GM19372 (cell line): ENCODE results near the gene KCND1.

Experiments used
- ATAC-seq: cut with Tn5 transposase; IDR thresholded peaks from one replicate; pipeline ENCODE4 v1.9.1; 2021; ENCODE audit warnings: mild to moderate bottlenecking, low read depth, moderate library complexity; ENCODE audit not compliant: unreplicated experiment

KCND1 gene

DNA sequence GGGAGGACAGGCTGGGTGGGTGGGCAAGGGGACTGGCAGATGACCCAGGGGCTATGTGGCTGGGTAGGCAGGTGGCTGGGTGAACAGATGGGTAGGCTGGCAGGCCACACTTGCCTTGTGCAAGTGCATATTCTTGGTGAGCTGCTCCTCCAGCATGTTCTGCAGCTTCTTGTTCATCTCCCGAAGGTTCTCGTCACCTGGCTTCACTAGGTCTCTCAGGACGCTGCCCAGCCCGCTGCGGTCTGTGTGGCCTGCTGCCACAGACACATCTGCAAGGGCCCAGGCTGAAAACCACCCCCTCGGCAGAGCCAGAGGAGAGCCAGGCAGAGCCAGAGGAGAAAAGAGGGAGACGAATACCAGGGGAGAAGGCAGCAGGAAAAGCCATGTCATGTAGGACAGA is 3.4 kb upstream of the KCND1 start:
- no peak for ATAC-seq

GRCh38 chrX:48974574-48974973 is 2.9 kb upstream of the KCND1 start:
- ATAC-seq: no peak

DNA sequence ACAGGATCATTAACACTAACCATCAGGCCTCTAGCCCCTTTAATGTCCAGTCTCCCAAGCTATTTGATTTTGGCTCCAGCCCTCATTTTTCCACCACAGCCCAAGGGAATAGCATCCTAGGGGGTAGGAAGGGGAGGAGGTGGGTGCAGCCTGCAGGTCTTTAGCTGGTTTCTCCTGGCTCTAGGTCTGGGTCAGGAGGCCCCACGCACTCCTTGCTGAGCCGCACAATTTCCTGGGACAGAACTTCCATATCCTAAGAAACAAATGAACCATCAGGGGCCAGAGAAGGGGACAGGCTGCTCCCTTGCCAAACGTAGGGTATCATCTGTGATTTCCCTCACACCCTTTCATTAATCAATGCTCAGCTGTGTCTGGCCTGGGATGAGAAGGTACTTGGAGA is 2.4 kb upstream of the KCND1 start:
- ATAC-seq: no peak

DNA sequence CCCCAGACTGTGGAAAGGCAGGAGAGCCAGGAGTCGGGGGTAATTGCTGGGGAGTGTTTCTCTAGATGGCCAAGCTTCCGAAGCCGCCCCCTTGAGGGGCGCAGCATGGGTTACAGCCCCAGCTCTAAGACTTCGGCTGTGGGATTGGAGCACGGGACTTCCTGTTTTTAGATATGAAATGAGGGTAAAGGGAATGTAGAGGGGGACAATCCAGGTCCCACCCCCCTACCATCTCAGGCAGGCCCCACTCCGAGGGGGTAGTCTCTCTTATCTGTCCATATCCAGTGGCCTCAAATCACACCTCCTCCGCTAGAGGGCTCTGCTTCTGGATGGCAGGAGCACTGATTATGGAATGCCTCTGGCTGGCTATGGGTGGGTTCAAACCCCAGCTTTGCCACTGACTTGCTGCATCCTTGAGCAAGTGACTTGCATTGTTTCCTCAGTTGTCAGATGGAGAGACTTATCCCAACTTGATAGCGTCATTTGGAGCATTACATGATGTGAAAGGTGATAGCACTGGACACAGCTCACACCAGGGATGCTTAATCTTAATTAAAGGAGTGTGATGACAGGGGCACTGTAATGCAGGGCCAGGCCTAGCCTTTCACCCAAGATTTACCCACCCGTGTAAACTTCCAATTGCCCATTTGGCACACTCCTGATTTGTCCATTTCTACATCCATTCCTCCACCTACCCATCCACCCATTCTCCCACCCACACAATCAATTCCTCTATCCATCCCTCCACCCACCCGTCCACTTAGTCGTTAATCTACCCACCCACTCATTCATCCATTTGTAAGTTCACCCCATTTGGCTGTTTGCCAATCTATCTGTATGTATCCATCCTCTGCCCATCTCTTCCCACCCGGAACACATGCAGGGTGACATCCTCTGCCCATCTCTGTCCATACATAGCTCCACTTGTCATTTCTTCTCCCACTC is 848 bp upstream of the KCND1 start:
- ATAC-seq: no peak

DNA sequence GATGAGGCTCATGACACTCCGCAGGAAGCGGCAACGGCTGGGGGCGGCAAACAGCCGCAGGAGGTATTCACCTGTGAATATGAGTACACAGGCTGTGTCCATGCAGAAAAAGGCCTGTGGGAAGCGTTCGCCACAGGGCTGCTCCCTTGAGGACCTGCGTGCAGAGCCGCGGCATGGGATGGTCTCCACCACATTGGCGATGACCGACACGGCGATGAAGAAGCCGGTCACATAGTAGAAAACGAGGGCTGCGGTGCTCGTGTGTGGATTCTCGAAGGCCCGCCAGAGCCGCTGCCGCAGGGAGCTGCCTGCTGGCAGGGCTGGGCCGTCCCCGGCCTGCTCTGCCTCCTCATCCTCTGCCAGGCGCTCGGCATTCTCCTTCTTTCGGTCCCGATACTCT is 2.2 kb downstream of the KCND1 start:
- no peak for ATAC-seq

DNA sequence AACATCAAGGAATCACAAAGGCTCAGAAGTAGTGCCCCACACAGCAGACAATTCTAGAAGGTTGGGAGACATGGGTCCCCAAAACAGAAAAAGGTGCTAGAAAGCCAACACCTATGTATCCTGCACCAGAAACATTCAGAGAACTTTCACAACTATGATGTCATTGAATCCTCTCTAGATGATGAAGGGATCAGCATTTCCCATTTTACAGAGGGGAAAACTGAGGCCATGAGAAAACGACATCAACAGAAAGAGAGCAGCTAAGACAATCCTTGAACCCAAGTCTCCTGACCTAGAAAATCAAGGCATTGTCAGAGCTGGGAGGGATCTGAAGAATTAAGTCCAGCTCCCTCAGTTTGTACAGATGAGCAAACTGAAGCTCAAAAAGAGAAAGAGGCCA is 3.3 kb downstream of the KCND1 start:
- no peak for ATAC-seq

DNA sequence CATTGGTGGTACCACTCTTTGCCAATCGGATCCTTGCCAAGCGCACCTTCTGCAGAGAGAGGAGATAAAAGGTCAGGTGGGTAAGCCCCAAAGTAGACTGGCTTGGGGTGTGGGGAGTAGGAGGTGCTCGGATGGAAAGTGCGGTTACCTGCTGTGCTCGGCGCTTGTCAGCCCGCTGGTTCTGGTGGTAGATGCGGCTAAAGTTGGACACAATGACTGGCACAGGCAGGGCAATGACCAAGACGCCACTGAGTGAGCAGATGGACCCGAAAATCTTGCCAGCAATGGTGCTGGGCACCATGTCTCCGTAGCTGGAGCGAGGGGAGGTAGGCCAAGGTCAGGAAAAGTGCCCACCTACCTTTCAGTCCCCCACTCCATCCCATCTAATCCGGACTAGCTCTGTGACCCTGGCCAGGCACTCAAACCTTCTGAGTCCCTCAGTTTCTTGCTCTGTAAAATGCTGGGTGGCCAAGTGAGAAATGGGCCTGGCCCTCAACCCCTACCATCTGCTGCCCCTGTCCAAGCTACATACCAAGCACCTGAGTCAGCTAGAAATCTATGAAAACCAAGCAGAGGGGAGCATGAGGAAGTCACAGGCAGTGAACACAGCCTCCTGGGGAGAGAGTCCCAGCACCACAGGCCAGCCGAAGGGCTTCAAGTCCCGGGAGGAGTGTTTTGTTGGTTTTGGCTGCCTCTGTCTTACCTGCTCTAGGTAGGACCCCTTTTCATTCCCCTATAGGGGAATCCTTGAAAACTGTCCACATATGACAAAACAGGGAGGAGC is 4.7 kb downstream of the KCND1 start:
- no peak for ATAC-seq

DNA sequence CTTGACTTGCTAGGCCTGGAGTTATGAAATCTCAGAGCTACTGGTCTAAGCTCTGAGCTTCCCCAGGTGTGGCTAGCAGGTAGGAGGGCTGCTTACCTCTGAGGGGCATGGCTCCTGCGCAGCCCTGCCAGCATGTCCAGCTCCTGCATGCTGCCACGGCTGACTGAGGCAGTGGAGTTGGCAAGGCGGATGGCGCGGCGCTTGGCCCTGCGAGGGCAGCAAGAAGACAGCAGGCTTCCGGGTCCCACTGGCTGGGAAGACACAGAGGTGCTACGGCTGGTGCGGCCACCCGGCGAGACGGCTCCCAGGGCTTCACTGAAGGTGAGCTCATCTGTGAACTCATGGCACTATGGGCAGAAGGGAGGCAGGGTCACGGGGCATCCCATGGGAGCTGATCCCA is 5.7 kb downstream of the KCND1 start:
- ATAC-seq: no peak

DNA sequence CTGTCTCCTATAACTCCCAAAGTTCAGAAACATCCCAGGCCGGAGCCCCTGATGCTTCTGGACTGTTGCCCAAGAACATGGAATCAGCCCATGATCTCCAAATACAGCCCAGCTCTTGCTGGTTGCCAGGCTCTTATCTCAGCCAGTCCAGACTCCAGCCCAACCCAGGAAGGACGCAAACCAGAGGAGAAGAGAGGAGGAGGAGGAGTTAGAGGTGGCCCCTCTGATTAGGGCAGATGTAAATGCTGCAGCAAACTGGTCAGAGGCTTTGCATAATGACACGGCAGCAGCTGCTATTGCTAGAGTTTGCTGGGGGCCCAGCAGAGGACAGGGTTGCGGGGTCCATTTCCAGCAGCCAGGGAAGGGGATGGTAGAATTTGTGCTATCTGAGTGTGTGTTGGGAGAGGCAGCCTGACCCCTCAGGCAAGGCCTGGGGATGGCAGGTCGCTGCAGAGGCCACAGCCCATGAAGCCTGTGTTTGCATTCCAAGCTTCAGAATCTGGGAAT is 10.0 kb downstream of the KCND1 start:
- no peak for ATAC-seq

GRCh38 chrX:48960291-48960690 is 11.4 kb downstream of the KCND1 start:
- no peak for ATAC-seq

- no peak for ATAC-seq
Measured at GRCh38 chrX:48958635-48959094, 13.0 kb downstream of the KCND1 start.

GRCh38 chrX:48957827-48958634 is 13.6 kb downstream of the KCND1 start:
- peak; percentile 82 for ATAC-seq

DNA sequence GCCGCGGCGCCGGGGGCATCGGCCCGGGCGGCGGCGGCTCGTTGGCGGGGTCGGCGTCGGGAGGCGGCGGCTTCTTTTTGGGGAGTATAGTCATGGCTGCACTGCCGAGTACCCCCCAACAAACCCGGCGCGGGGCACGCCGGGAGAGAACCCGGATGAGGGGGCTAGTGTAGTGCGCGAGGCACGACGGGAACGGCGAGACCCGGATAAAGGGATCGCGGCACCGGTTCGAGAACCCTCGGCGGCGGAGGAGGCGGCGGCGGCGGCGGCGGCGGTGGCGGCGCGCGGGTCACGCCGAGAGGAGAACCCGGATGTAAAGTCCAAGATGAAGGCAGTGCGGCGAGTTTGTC is 14.2 kb downstream of the KCND1 start, which contains the start of gene OTUD5:
Gene OTUD5 (minus strand): TSS at position 131 of the 350 bp plus-strand sequence. CDS start 37 bp downstream, at position 94.
- ATAC-seq: peak; percentile 40

DNA sequence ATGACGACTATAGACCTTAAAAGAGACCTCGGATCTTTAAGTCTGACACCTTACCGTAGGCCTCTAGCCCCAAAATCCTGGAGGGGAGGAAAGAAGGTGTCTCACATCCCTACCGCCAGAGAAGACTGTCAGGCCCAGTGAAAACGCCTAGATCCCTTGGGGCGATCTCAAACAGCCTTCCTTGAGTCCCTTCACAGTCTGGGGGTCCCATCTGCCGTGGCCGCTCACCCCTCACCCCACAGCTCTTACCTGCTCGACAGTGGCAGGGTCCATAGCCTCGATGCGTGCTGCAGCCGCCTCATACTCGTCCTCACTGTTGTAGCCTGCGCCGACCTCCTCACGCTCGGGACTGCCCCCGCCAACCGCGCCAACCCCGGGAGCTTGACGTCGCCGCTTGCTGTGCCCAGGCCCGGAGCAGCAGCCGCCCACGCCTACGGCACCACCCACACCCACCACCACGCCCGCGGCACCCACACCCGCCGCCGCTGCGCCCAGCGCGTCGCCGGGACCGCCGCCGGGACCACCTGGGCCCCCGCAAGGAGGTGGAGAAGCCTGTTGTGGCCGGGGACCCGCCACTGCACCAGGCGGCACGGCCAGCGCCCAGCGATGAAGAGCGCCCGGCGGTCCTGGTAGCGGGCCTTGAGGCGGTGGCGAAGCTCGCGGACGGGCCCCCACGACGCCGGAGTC is 14.8 kb downstream of the KCND1 start:
- ATAC-seq: no peak

- no peak for ATAC-seq
Measured at GRCh38 chrX:48948589-48948988, 23.1 kb downstream of the KCND1 start.

DNA sequence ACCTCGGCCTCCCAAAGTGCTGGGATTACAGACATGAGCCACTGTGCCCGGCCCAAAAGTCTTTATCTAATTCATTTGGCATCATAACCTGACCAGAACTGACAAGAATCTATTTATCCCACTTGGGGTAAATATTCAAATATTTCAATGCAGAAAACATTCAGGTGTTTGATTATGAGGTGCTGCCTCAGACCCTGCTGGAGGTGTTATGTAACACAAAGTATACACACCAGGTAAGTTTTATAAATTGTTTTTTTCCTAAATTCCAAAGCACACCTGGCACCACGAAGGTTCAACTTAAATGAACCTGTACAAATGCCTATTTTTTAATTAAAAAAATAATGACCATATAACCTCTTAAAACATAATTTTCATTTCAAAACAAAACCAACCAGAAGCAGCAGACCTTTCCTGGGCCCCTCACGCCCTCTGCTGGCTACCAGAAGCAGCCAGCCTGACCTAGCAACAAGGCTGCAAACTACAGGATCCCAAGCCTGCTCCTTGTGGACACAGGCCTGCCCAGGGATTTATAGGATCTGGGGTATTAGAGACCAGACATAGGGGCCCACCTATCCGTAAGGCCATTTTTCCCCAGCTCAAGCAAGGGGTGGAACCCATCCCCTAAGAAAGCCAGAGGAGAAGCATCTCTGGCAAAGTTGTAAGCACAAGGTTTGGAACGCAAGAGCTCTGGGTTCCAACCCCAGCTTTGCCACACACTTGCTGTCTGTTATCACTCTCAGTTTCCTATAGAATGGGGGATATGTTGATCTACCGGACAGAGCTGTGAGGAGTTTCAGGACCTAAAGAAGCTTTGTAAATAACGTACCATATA is 25.9 kb downstream of the KCND1 start:
- no peak for ATAC-seq

DNA sequence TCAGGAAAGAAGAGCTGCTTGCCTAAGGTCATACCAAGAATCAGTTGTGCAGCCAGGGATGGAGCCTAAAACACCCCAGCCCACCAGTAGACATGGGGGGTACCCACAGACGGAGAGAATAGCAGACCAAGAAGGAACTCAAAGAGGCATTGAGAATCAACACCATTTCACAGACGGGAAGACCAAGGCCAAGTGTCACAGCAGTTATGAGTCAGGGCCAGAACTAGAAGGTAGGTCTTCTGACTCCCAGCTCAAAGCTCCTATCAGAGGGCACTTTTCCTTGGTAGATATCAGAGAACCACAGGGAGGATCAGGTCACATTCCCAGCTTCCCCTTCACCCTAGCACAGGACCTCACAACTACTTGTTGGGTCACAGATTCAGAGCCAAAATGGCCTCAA is 28.7 kb downstream of the KCND1 start:
- no peak for ATAC-seq

- ATAC-seq: no peak
Measured at GRCh38 chrX:48940404-48940955, 31.2 kb downstream of the KCND1 start.
